Erythroblast (primary cell): Measurements from ENCODE around the gene SETBP1.
"Not testable (repeated sequence)": the region's sequence is repeated elsewhere in the genome, so short reads cannot be mapped to it uniquely, and the experiment has no call there.

ENCODE experiments used
- DNase-seq, 2 experiments: peaks; one replicate each; lab custom pipeline; 2025; lab: John Stamatoyannopoulos, UW
- GATA1 ChIP-seq: IDR thresholded peaks from 2 replicates; pipeline ENCODE4 v1.6.1; 2011; ENCODE audit warnings: low read depth, mild to moderate bottlenecking, control low read depth, low read length, moderate library complexity
- POLR2A ChIP-seq: IDR thresholded peaks from 2 replicates; pipeline ENCODE4 v1.6.1; 2011; ENCODE audit warnings: mild to moderate bottlenecking, low read length

Gene SETBP1

GRCh38 chr18:44796429-44797428, 116.0 kb downstream of the SETBP1 start:
- no peak for TF ChIP-seq GATA1
- DNase-seq, result no peak

- TF ChIP-seq POLR2A (no peak), GATA1 (no peak)
- DNase-seq, result no peak
Measured at GRCh38 chr18:44798433-44799048, 117.9 kb downstream of the SETBP1 start.

GRCh38 chr18:44799382-44799906, 118.8 kb downstream of the SETBP1 start:
- TF ChIP-seq POLR2A, result no peak
- TF ChIP-seq GATA1, result no peak
- DNase-seq, result no peak

GRCh38 chr18:44799907-44800421, 119.3 kb downstream of the SETBP1 start:
- TF ChIP-seq POLR2A (no peak), GATA1 (no peak)
- DNase-seq, result no peak

- DNase-seq, result not testable (repeated sequence)
Measured at GRCh38 chr18:44800766-44801165, 120.1 kb downstream of the SETBP1 start.

- TF ChIP-seq GATA1, result no peak
- TF ChIP-seq POLR2A, result no peak
- DNase-seq, result no peak
Measured at GRCh38 chr18:44801781-44802180, 121.1 kb downstream of the SETBP1 start.

- no peak for DNase-seq
- TF ChIP-seq POLR2A (no peak), GATA1 (no peak)
Measured at GRCh38 chr18:44802508-44802907, 121.8 kb downstream of the SETBP1 start.

- TF ChIP-seq POLR2A (no peak), GATA1 (no peak)
- no peak for DNase-seq
Measured at GRCh38 chr18:44803019-44803650, 122.4 kb downstream of the SETBP1 start.

GRCh38 chr18:44804033-44804432, 123.3 kb downstream of the SETBP1 start:
- TF ChIP-seq POLR2A (no peak), GATA1 (no peak)
- DNase-seq, result no peak

GRCh38 chr18:44805176-44805575, 124.5 kb downstream of the SETBP1 start:
- TF ChIP-seq POLR2A (no peak), GATA1 (no peak)

GRCh38 chr18:44805643-44806042, 125.0 kb downstream of the SETBP1 start:
- DNase-seq, result no peak
- no peak for TF ChIP-seq GATA1
- TF ChIP-seq POLR2A, result no peak

More at GRCh38 chr18:44805176-44805575, 124.5 kb downstream of the SETBP1 start:
- no peak for DNase-seq

GRCh38 chr18:44807766-44808165, 127.1 kb downstream of the SETBP1 start:
- no peak for TF ChIP-seq POLR2A
- TF ChIP-seq GATA1, result no peak
- no peak for DNase-seq

GRCh38 chr18:44811572-44812125, 131.0 kb downstream of the SETBP1 start:
- DNase-seq, result no peak
- no peak for TF ChIP-seq POLR2A
- no peak for TF ChIP-seq GATA1

- TF ChIP-seq POLR2A (no peak), GATA1 (no peak)
- DNase-seq, result no peak
Measured at GRCh38 chr18:44812426-44812825, 131.7 kb downstream of the SETBP1 start.
